ENCODE results near the gene FXYD5. TPM values are rescaled to one million over a fixed set of nuclear protein-coding genes. Genes with fewer than 3 reads are reported as not detected.
A peak's percentile ranks its signal among the peaks of the same experiment; 100 is the strongest.

FXYD5 gene
- total RNA-seq, 1 experiment from 2014 or later = 760 TPM

DNA sequence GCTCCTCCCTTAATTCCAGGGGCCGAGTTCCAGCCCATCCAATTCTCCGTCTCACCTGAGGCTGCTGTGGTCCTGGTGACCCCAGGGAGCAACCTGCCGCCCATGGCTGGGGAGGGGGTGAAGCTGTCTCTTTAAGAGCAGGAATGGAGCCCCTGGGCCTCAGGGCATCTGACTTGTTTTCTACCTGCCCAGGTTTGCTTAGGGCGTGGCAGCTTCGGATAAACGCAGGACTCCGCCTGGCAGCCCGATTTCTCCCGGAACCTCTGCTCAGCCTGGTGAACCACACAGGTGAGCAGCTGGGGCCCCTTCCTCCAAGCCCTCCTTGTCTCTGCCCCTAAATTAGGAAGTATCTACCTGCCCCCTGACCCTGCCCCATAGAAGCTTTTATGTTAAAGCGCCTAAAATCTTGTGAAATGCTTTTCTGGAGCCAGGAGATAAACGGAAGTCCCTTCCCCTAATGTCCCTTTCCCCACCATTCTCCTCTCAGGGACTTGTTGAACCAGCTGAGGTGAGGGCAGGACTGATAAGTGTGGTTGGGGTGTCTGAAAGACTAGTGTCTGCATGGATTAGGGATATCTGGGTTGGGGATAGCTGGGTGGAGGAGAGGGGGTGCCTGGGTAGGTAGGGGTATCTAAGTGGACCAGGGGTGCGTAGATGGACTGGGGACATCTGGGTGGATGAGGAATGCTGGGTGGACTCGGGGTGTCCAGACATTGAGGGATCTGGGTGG, 38.3 kb upstream of the FXYD5 start:
- Mint-ChIP-seq H3K4me1 (ENCODE audit: low read depth, unreplicated experiment) (peaks cover 56% of the 10 kb centered on the region), H3K27ac (ENCODE audit: unreplicated experiment) (peak overlapping the region; percentile 53), H3K27me3 (ENCODE audit: unreplicated experiment) (no peaks in the 10 kb centered on the region), H3K9me3 (ENCODE audit: low read depth, unreplicated experiment) (no peaks in the 10 kb centered on the region), H3K4me3 (ENCODE audit: low read depth, unreplicated experiment) (peak overlapping the region; percentile 74), H3K36me3 (ENCODE audit: insufficient read depth, unreplicated experiment) (peaks cover 49% of the 10 kb centered on the region)
- DNase-seq = peak; percentile 78
- intact Hi-C loops (cut with micrococcal nuclease; ENCODE audit: unreplicated experiment) = no loop called here
- CTCF ChIA-PET = interaction anchor here (0.6 to 2.5 kb wide), 10 partner anchors 9 to 514 kb away, joined by 3 to 14 read pairs (median 4); partner anchors contain the start of gene LGI4
- TF ChIP-seq, protein P1, sequence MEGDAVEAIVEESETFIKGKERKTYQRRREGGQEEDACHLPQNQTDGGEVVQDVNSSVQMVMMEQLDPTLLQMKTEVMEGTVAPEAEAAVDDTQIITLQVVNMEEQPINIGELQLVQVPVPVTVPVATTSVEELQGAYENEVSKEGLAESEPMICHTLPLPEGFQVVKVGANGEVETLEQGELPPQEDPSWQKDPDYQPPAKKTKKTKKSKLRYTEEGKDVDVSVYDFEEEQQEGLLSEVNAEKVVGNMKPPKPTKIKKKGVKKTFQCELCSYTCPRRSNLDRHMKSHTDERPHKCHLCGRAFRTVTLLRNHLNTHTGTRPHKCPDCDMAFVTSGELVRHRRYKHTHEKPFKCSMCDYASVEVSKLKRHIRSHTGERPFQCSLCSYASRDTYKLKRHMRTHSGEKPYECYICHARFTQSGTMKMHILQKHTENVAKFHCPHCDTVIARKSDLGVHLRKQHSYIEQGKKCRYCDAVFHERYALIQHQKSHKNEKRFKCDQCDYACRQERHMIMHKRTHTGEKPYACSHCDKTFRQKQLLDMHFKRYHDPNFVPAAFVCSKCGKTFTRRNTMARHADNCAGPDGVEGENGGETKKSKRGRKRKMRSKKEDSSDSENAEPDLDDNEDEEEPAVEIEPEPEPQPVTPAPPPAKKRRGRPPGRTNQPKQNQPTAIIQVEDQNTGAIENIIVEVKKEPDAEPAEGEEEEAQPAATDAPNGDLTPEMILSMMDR (IDR thresholded peaks at IDR 0.05; ENCODE audit: unreplicated experiment) = no peak
- no TSS peak for BruUV-seq (replicated peaks)

DNA sequence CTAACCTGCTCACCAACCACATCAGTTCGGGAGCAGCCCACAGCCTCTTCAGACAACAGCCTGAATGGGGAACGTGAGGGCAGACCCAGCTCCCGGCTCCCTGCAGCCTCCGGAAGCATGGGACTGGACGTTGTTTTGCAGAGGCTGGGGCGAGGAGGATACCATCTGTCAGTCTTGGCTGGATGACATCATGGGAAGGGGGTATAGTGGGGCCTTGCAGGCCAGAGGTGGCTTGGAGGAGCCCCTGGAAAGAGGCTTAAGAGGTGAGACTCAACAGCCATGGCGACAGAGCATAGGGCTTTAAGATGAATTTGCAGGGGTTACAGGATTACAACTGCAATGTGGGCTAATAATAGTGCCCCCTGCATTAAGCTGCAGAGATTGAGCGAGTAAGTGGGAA, 37.4 kb upstream of the FXYD5 start:
- BruUV-seq (replicated peaks) = no TSS peak
- peaks cover 53% of the 10 kb centered on the region for H3K36me3 Mint-ChIP-seq (ENCODE audit: insufficient read depth, unreplicated experiment)
- H3K4me1 Mint-ChIP-seq (ENCODE audit: low read depth, unreplicated experiment) = peaks cover 64% of the 10 kb centered on the region
- CTCF ChIA-PET = interaction anchor here (0.6 to 2.5 kb wide), 7 partner anchors 10 to 514 kb away, joined by 3 to 14 read pairs (median 5); no protein-coding TSS in a partner anchor
- no peak for DNase-seq
- intact Hi-C loops (cut with micrococcal nuclease; ENCODE audit: unreplicated experiment) = no loop called here
- H3K9me3 Mint-ChIP-seq (ENCODE audit: low read depth, unreplicated experiment) = no peaks in the 10 kb centered on the region
- H3K27ac Mint-ChIP-seq (ENCODE audit: unreplicated experiment) = peak overlapping the region; percentile 53
- TF ChIP-seq, protein P1 (IDR thresholded peaks at IDR 0.05; ENCODE audit: unreplicated experiment) = no peak
- H3K4me3 Mint-ChIP-seq (ENCODE audit: low read depth, unreplicated experiment) = peak overlapping the region; percentile 74
- H3K27me3 Mint-ChIP-seq (ENCODE audit: unreplicated experiment) = no peaks in the 10 kb centered on the region

DNA sequence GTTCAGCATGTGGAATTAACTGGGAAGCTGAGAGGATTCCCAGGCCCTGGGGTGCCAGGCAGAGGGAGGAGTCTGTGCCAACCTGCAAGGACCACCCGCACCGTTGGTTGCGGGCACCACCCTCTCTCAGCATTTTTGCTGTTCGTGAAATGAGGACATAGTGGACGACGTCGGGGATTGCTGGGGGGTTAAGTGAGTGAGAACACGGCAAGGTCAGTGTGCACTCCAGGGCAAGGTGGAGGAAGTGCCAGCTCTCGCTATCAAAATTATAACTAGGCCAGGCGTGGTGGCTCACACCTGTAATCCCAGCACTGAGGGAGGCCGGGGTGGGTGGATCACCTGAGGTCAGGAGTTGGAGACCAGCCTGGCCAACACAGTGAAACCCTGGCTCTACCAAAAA, 36.7 kb upstream of the FXYD5 start:
- DNase-seq = no peak
- Mint-ChIP-seq H3K36me3 (ENCODE audit: insufficient read depth, unreplicated experiment) (peaks cover 53% of the 10 kb centered on the region), H3K9me3 (ENCODE audit: low read depth, unreplicated experiment) (no peaks in the 10 kb centered on the region), H3K27me3 (ENCODE audit: unreplicated experiment) (no peaks in the 10 kb centered on the region), H3K4me3 (ENCODE audit: low read depth, unreplicated experiment) (peak overlapping the region; percentile 74), H3K4me1 (ENCODE audit: low read depth, unreplicated experiment) (peaks cover 64% of the 10 kb centered on the region), H3K27ac (ENCODE audit: unreplicated experiment) (no peak overlapping the region)
- CTCF ChIA-PET = interaction anchor here (0.7 to 2.5 kb wide), 4 partner anchors 10 to 32 kb away, joined by 3 to 11 read pairs (median 5); no protein-coding TSS in a partner anchor
- intact Hi-C loops (cut with micrococcal nuclease; ENCODE audit: unreplicated experiment) = no loop called here
- TF ChIP-seq, protein P1 (IDR thresholded peaks at IDR 0.05; ENCODE audit: unreplicated experiment) = no peak
- BruUV-seq (replicated peaks) = no TSS peak

DNA sequence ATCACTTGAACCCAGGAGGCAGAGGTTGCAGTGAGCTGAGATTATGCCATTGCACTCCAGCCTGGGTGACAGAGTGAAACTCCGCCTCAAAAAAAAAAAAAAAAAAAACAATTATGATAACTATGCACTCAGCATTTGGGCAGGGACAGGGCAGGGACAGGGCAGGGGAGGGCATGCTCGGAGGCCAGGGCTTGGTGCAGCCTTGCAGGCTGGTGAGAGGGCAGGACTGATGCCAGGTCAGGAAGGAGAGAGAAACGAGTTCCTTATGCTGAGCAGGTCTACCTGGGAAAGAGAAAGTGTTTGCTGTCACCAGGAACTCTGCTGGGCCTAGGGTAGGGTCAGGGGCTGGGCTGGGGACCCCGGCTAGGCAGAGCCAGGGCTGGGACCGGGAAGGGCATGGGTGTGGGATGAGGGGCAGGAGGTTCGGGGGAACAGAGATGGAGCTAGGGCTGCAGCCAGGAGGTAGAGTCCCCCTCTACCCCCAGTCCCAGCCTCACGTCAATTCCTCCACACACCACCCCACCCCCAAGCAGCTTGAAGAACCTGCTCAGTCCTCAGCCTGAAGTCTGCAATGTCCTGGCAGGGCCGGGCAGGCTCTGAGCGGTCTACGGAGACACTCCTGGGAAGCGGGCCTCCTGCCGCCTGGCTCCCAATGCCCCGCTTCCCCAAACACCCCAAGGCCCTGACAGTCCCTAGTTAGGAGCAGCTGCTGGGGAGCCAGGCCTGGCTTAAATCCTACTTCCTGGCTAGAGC, 36.1 kb upstream of the FXYD5 start:
- Mint-ChIP-seq H3K4me1 (ENCODE audit: low read depth, unreplicated experiment) (peaks cover 66% of the 10 kb centered on the region), H3K4me3 (ENCODE audit: low read depth, unreplicated experiment) (peak overlapping the region; percentile 74), H3K9me3 (ENCODE audit: low read depth, unreplicated experiment) (no peaks in the 10 kb centered on the region), H3K27ac (ENCODE audit: unreplicated experiment) (no peak overlapping the region), H3K36me3 (ENCODE audit: insufficient read depth, unreplicated experiment) (peaks cover 53% of the 10 kb centered on the region), H3K27me3 (ENCODE audit: unreplicated experiment) (no peaks in the 10 kb centered on the region)
- DNase-seq = no peak
- CTCF ChIA-PET = interaction anchor here (0.5 to 1.0 kb wide), 5 partner anchors 17 to 115 kb away, joined by 3 to 5 read pairs (median 4); no protein-coding TSS in a partner anchor
- no TSS peak for BruUV-seq (replicated peaks)
- TF ChIP-seq, protein P1 (IDR thresholded peaks at IDR 0.05; ENCODE audit: unreplicated experiment) = no peak
- intact Hi-C loops (cut with micrococcal nuclease; ENCODE audit: unreplicated experiment) = no loop called here
